Posterior cingulate gyrus (tissue), 11 donors: ENCODE results near the gene SPRR2D.
"Not testable (repeated sequence)": the region's sequence is repeated elsewhere in the genome, so short reads cannot be mapped to it uniquely, and the experiment has no call there.

Source experiments
- DNase-seq, 10 donors: peaks; one replicate each; pipeline versions ENCODE4 v3.0.0 to v3.0.0-alpha.2; 2020 to 2021; ENCODE audit warnings: mixed read lengths in 3 of 10
- intact Hi-C: fragments of 100-400 bp; cut with DNase I; formaldehyde crosslinking; loops from one replicate; pipeline ENCODE4 v1.15.1; 2023

Gene SPRR2D

DNA sequence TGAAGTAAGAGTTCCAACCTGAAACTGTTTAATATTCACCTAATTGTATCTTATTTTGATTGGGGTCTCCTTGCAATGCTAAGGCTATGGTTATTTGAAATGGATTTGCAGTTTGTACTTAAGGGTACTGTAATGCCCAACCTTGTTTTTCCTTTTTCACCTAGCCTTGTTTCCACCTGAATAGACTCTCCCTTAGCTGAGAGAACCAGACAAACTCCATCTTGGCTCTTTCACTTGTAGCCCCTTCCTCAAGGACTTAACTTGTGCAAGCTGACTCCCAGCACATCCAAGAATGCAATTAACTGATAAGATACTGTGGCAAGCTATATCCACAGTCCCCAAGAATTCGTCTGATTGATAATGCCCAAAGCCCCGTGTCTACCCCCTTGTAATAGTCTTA, 19.1 kb downstream of the SPRR2D start:
- DNase-seq, intact Hi-C loops: not testable (repeated sequence)

DNA sequence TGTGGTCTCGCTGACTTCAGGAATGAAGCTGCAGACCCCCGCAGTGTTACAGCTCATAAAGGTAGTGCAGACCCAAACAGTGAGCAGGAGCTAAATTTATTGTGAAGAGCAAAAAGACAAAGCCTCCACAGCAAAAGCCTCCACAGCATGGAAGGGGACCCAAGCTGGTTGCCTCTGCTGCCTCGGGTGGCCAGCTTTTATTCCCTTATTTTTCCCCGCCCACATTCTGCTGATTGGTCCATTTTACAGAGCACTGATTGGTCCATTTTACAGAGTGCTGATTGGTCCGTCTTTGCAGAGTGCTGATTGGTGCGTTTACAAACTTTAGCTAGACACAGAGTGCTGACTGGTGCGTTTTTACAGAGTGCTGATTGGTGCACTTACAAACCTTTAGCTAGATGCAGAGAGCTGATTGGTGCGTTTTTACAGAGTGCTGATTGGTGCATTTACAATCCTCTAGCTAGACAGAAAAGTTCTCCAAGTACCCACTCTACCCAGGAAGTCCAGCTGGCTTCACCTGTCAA, 29.6 kb downstream of the SPRR2D start:
- DNase-seq, intact Hi-C loops: not testable (repeated sequence)

DNA sequence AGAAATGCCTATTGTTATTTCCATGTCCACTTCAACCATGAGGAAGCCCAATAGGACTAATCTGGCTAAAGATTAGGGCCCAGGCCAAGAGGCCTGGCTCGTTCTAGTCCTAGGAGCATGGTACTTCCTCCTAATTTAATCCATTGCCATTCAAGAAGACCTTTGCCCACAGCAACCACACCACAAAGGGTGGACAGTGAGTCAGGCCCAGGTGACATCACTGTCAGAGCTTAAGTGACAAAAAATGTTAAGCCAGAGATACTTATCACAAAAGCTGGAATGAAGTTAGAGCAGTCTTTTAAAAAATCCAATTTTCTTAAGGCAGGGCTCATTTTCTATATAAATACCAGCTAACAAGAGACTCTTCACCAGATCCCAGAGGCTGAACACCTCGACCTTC, 39.5 kb downstream of the SPRR2D start, which contains the start of gene SPRR3:
Gene SPRR3, plus strand, starts transcription at position 368 of the 400 bp plus-strand sequence. CDS start 1,272 bp downstream, outside the sequence.
- intact Hi-C loops, result no loop called here
- no peak for DNase-seq

DNA sequence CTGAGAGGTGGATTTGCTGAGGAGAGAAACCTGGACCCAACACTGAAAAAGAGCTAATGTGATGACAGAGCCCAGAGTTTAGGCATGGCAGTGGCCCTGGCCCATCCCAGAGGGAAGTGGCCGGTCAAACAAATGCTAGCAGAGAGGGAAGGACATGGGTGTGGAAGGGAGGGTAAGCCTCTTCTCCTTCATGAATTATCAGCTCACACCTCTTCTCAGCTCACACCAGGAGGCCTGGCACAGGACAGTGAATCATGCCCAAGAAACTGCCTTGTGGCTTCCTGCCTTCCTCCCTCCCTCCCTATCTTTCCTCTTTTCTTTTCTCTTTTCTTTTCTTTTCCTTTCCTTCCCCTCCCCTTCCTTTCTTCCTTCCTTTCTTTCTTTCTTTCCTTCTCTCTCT, 40.6 kb downstream of the SPRR2D start:
- no peak for DNase-seq
- intact Hi-C loops, result no loop called here

DNA sequence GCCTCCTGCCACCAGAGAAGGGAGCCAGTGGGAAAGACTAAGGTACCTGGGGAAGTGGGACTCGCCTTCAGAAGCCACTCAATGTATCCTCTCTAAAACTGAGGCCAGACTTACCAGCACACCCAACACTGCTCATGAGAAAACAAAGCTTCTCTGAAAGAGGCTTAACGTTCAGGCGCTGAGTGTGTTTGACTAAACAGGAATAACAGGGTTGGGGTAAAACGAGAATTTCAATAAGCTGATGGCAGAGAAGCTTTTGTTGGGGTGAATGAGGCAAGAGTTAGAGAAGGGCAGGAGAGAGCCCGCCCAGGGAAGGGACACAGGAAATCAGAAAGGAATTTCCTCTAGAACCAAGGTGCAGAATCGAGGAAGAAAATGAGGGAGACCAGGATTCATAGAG, 41.1 kb downstream of the SPRR2D start:
- intact Hi-C loops, result loop anchor here (10.0 kb wide), 1 partner anchor 225 kb away; no protein-coding TSS in a partner anchor
- DNase-seq, result no peak

DNA sequence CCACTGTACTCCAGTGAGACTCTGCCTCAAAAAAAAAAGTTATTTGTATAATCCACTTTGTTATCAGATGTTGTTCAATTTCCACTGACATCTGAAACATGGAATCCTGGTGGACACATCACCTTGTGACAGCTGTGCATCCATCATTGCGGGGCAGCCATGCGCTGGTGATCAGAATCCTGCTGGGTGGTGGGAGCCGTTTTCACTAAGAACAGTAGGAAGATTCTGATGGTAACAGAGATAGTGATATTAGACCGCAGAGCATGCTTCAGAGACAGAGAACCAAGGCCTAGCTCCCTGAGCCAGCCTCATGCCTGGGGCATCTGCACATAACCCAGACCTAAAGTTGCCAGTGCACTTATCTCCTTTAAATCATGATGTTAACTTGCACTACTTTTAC, 42.4 kb downstream of the SPRR2D start:
- DNase-seq, result no peak
- intact Hi-C loops, result loop anchor here (10.0 kb wide), 1 partner anchor 226 kb away; no protein-coding TSS in a partner anchor

DNA sequence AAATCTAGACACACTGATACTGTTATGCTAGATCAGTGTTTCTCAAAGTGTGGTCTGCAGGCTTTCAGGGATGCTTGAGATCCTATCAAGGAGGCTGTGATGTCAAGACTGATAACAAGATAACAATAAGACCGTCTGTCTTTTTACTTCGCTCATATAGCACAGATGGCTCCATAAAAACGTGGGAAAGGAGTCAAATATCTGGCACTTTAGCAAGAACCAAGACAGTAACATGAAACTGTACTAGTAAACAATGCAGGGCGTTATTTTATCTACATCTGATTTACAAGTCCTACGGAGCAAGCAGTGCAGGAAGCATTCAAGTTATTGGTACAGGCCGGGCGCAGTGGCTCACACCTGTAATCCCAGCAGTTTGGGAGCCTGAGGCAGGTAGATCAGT, 43.0 kb downstream of the SPRR2D start:
- DNase-seq, result no peak
- intact Hi-C loops, result loop anchor here (10.0 kb wide), 1 partner anchor 227 kb away; no protein-coding TSS in a partner anchor

DNA sequence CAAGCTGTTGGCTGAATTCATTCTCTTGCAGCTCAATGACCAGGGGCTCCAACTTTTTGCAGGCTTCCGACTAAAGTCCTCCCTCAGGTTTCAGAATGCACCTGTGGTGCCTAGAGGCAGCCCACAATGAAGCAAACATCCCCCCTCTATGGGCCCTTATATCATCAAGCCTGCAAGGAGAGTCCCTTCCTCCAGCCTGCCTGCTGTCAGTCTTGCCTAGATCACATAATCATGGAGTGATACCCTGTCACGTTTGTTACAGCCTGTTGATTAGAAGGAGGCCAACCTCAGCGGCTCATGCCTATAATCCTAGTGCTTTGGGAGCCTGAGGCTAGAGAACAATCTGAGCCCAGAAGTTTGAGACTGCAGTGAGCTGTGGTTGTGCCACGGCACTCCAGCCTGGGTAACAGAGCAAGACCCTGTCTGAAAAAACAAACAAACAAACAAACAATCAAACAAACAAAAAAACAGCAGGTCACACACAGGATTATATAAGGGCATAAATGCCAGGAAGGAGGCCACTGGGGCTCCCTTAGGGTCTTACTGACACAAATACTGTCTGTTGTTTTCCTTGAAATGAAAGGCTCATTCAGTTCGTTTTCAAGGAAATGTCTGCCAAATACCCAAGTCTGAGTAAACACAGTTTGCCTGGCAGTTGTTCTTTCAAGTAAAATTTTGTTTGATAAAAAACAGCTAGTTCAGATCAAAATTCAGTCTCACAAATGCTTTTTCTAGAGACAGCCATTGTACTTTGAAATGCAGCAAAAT, 44.1 kb downstream of the SPRR2D start:
- intact Hi-C loops, result loop anchor here (10.0 kb wide), 1 partner anchor 228 kb away; no protein-coding TSS in a partner anchor
- DNase-seq, result no peak

DNA sequence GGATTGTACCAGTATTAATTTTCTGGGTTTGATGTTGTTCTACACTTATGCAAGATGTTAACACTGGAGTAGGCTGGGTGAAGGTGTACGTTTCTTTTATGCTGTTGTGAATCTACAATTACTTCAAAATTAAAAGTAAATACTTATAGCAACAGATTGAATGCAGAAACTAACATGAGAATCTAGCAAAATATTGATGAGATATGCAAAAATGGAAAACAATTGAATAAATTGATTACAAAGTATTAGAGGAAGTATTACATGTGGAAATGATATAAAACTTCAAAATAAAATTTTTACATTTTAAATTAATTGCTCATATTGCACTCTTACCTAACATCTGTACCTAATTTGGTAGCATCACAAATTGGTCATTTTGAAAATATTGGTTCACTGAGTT, 45.1 kb downstream of the SPRR2D start:
- DNase-seq, result no peak
- intact Hi-C loops, result loop anchor here (10.0 kb wide), 1 partner anchor 229 kb away; no protein-coding TSS in a partner anchor

DNA sequence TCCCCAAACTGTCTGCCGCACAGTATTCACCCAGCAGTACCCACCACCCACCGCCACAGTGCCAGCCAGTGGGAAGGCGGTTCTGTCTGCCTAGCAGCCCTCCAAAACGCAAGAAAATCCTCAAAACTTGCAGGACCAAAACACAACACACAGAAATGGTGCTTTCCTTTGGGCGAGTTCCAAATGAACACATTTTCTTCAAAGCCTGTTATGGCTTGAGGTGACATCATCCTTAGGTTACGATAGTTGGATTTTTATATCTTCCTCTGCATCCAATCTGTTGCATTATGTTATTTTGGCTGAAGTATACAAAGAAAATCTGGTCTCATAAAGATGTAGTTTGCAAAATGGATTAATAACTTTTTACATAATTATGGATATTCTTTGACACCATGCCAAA, 47.7 kb downstream of the SPRR2D start:
- no peak for DNase-seq
- intact Hi-C loops, result loop anchor here (10.0 kb wide), 1 partner anchor 232 kb away; no protein-coding TSS in a partner anchor
